HFFc6 (cell line): ENCODE results near the gene F5. TPM values are rescaled to one million over a fixed set of nuclear protein-coding genes. Genes with fewer than 3 reads are reported as not detected.

ENCODE experiments used
- DNase-seq: peaks from one replicate; pipeline ENCODE4 v3.0.0-alpha.2; 2018
- H3K27ac Mint-ChIP-seq: 2 replicates; pipeline ENCODE4 v1.8.0; 2020; ENCODE audit warnings: mild to moderate bottlenecking, mixed read lengths
- H3K27me3 Mint-ChIP-seq: 2 replicates; pipeline ENCODE4 v1.8.0; 2021; ENCODE audit warnings: mild to moderate bottlenecking, moderate library complexity, mixed read lengths; ENCODE audit not compliant: insufficient read depth
- H3K36me3 Mint-ChIP-seq: 2 replicates; pipeline ENCODE4 v1.8.0; 2021; ENCODE audit warnings: low read depth, mixed read lengths
- H3K4me1 Mint-ChIP-seq: 2 replicates; pipeline ENCODE4 v1.8.0; 2020; ENCODE audit warnings: low read depth, mixed read lengths
- H3K4me3 Mint-ChIP-seq: 2 replicates; pipeline ENCODE4 v1.8.0; 2020; ENCODE audit warnings: mild to moderate bottlenecking, moderate library complexity, mixed read lengths
- H3K9me3 Mint-ChIP-seq: 2 replicates; pipeline ENCODE4 v1.8.0; 2020; ENCODE audit warnings: mild to moderate bottlenecking, mixed read lengths
- CTCF ChIP-seq: fragments of 200-600 bp; sonication (generic); IDR thresholded peaks from 2 replicates; pipeline ENCODE4 v1.5.0; 2021; ENCODE audit warnings: antibody characterized with exemption, mild to moderate bottlenecking
- total RNA-seq, 6 experiments: library from RNA; stranded (reverse); fragmentation: NEBNext Ultra II Directional; extraction: Animal tissue kit (Norgen Biotek cat#: 25700); gene quantifications; 2 replicates in 1 of 6; 3 replicates in 5 of 6; pipeline ENCODE4 v1.2.3, GENCODE V29; 2021

The F5 gene
- total RNA-seq, 6 experiments from 2014 or later: not detected

GRCh38 chr1:169487133-169487532 lies 99.1 kb downstream of the F5 start:
- no peak for DNase-seq
- TF ChIP-seq CTCF: no peak

GRCh38 chr1:169486281-169487051 lies 99.8 kb downstream of the F5 start:
- DNase-seq: peak; percentile 40
- peaks cover 51% of the 10 kb centered on the region for H3K4me1 Mint-ChIP-seq
- H3K36me3 Mint-ChIP-seq: no peaks in the 10 kb centered on the region
- H3K9me3 Mint-ChIP-seq: no peaks in the 10 kb centered on the region
- H3K27ac Mint-ChIP-seq: peak overlapping the region; percentile 100
- H3K27me3 Mint-ChIP-seq: peaks cover 2% of the 10 kb centered on the region; the same call in 1 of the 2 replicates
- TF ChIP-seq CTCF: no peak
- peak overlapping the region; percentile 94 for H3K4me3 Mint-ChIP-seq

More at GRCh38 chr1:169487133-169487532, 99.1 kb downstream of the F5 start:
- Mint-ChIP-seq H3K4me1 (peaks cover 57% of the 10 kb centered on the region), H3K36me3 (no peaks in the 10 kb centered on the region), H3K27me3 (peaks cover 2% of the 10 kb centered on the region; the same call in 1 of the 2 replicates), H3K27ac (peak overlapping the region; percentile 100), H3K4me3 (peak overlapping the region; percentile 94), H3K9me3 (no peaks in the 10 kb centered on the region)

- Mint-ChIP-seq H3K4me3 (peak within 1 kb of the TSS; percentile 94), H3K9me3 (no peaks in the 10 kb centered on the region), H3K27ac (peak within 1 kb of the TSS; percentile 100), H3K27me3 (peaks cover 2% of the 10 kb centered on the region; the same call in 1 of the 2 replicates), H3K4me1 (peaks cover 51% of the 10 kb centered on the region), H3K36me3 (no peaks in the 10 kb centered on the region)
- TF ChIP-seq CTCF: peak; percentile 39; the same call in 1 of the 2 replicates
- peak; percentile 100 for DNase-seq
Observed at GRCh38 chr1:169485431-169486280, 100.6 kb downstream of the F5 start, which contains the start of gene SLC19A2. Gene SLC19A2 (minus strand): TSS chr1:169485944. CDS start chr1:169485766, 178 bp downstream.

GRCh38 chr1:169484683-169485430 lies 101.4 kb downstream of the F5 start:
- no peaks in the 10 kb centered on the region for H3K36me3 Mint-ChIP-seq
- H3K27ac Mint-ChIP-seq: peak overlapping the region; percentile 100
- H3K4me3 Mint-ChIP-seq: peak overlapping the region; percentile 94
- TF ChIP-seq CTCF: no peak
- no peaks in the 10 kb centered on the region for H3K9me3 Mint-ChIP-seq
- DNase-seq: peak; percentile 59
- H3K4me1 Mint-ChIP-seq: peaks cover 51% of the 10 kb centered on the region
- peaks cover 2% of the 10 kb centered on the region; the same call in 1 of the 2 replicates for H3K27me3 Mint-ChIP-seq

- H3K4me3 Mint-ChIP-seq: peak overlapping the region; percentile 94
- TF ChIP-seq CTCF: no peak
- no peaks in the 10 kb centered on the region for H3K9me3 Mint-ChIP-seq
- peaks cover 2% of the 10 kb centered on the region; the same call in 1 of the 2 replicates for H3K27me3 Mint-ChIP-seq
- no peak for DNase-seq
- peaks cover 51% of the 10 kb centered on the region for H3K4me1 Mint-ChIP-seq
- no peaks in the 10 kb centered on the region for H3K36me3 Mint-ChIP-seq
- H3K27ac Mint-ChIP-seq: peak overlapping the region; percentile 57; the same call in 1 of the 2 replicates
Observed at GRCh38 chr1:169484101-169484500, 102.2 kb downstream of the F5 start.
